Stimulated activated CD4-positive, alpha-beta T cell treated with anti-CD3 and anti-CD28 coated beads, Interleukin-15, amount 100 ng/mL, for 1 hour (primary cell): ENCODE measurements around the gene DDAH1.

ENCODE experiments used
- DNase-seq, 2 donors: peaks; one replicate each; pipeline ENCODE4 v3.0.0-alpha.2; 2020; ENCODE audit warnings: low read depth in 1 of 2, low spot score in 1 of 2

The DDAH1 gene

GRCh38 chr1:85308833-85309350, 156.1 kb downstream of the DDAH1 start:
- DNase-seq, result no peak

DNA sequence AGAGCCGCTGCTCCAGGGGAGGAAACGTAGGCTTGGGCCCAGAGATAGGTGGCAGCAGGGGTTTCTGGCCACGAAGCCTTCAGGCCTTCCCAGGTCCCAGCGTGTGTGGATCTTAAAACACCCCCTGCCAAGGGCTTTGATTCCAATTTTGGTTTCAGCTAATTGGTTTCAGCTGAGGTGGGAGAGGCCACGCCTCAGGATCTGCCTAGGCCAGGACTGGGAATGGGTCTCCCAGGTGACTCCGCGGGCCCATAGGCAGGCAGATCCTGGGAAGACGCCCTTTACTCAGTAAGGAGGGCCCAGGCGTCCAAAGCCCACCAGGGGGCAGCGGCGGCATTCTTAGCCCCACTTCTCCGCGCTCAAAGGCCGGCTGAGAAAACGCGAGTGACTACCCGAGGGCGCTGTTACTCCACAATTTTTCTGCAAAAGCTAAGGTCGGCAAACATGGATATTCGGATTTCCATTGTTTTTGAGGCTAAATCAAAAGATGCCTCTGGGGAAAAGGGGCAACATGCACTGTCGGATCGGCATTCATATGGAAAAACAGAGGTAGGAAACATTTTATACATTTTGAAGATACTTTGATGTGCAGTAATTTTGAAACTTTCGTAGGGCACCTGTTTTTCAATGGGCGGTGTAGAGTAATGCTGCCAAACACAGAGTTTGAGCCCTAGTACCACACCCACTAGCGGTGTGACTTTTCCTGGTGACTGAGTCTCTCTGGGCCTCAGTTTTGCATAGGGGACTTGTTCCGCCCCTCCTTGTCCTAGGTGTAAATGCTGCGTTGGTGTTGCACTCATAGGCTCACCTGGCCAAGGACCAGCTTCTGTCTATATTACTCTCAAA, 156.7 kb downstream of the DDAH1 start:
- DNase-seq, result peak in 1 of 2 donors; percentile 53

GRCh38 chr1:85306236-85306635, 158.7 kb downstream of the DDAH1 start:
- no peak for DNase-seq

DNA sequence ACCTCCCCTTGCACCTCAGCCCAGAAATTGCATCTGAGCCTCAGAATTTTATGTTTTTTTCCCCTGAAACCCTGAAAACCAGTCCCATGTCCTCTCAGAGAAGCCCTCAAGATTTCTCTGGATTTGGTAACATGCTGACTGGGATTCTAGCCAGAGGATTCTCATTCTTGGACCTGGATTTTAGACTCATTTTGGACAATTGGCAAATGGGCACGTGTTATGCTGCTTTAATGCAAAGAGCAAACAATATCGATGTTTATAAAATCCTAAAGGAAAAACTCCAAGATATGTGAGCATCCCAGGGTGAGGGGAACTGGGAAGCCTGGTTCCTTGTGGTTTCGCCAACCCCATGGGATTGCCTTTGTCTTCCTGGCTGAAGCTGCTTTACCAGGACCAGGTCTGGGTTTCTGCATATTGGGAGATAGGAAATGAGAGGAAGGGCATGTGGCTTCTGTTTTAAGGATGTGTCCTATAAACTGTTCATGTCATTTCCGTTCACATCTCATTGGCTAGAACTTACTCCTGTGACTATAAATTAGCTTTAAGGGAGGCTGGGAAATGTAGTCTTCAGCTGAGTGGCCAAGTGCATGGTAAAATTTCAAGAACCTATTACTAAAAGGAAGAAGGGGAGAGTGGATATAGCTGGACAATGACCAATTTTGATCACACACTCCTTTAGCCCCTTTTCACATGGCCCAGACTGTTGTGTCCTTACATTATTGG, 161.4 kb downstream of the DDAH1 start:
- no peak for DNase-seq

DNA sequence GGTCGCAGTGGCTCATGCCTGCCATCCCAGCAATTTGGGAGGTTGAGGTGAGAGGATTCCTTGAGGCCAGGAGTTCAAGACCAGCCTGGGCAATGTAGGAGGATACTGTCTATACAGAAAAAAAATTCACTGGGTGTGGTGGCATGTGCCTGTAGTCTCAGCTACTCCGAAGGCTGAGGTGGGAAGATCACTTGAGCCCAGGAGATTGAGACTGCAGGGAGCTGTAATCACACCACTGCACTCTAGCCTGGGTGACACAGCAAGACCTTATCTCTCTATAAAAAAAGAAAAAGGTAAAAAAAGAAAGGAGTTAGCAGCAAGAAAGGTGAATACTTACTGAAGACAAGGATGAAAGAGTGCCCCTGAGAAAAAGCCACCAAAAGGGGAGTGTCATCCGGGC, 164.8 kb downstream of the DDAH1 start:
- no peak for DNase-seq

DNA sequence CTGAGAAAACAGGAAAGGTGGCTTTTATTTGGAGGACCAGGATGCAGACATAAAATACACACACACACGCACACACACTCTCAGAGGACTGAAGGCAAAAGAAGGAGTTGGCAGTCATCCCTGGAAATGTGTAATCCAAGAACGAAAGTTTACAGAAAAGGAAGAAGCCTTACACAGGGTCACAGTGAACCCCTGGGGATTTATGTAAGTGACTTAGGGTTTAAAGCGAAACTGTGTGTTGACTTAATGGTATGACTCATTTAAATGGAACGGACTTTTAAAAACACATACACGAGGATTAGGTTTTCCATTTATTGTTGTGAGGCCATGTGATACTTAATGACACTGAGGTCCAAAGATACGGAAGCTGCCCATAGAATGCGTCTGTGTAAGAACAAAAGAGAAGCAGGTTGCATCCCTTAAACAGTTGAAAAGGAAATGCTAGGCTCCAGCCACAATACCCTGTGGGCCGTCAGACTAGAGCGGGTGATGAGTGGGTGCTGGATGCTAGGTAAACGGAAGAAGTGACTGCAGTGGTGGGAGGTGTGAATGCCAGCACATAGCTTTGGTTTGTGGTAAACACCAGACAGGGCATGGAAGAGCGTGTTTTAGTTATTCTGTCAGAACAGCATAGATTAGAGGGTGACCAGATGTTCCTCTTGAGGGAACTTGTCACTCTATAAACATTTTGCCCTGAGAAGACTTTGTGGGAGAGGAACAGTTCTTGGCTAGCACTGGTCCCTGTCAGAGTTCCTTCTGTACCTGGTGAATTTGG, 166.9 kb downstream of the DDAH1 start:
- DNase-seq, result peak; percentile 22 to 31

- DNase-seq, result no peak
Measured at GRCh38 chr1:85297538-85297854, 167.5 kb downstream of the DDAH1 start.

- DNase-seq, result no peak
Measured at GRCh38 chr1:85296980-85297379, 168.0 kb downstream of the DDAH1 start.

GRCh38 chr1:85295654-85296053, 169.3 kb downstream of the DDAH1 start:
- DNase-seq, result no peak

- DNase-seq, result no peak
Measured at GRCh38 chr1:85295006-85295431, 169.9 kb downstream of the DDAH1 start.

- DNase-seq, result no peak
Measured at GRCh38 chr1:85290826-85291225, 174.1 kb downstream of the DDAH1 start.

DNA sequence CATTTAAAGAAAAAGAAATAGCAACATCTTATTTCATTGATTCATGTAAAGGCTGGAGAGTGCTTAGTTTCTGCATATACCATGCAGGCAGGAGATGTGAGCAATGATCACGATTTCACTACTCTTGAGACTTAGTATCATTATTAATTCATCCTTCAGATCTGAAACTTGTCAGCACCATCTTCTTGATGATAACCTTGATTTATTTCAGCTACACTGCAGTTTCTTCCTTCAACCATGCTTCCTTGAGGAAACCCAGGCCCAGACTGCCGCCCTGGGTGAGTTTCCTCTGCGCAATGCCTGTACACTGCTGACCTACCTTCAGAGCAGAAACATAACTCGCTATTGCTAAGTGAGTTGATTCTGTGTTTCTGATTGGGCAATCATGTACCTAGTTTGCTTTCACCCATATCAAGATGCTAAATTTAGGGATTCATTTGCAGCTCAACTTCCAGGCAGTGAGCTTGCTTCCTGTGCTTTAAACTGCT, 175.1 kb downstream of the DDAH1 start:
- DNase-seq, result no peak

GRCh38 chr1:85289207-85289847, 175.6 kb downstream of the DDAH1 start:
- no peak for DNase-seq

GRCh38 chr1:85284202-85284601, 180.8 kb downstream of the DDAH1 start:
- no peak for DNase-seq

DNA sequence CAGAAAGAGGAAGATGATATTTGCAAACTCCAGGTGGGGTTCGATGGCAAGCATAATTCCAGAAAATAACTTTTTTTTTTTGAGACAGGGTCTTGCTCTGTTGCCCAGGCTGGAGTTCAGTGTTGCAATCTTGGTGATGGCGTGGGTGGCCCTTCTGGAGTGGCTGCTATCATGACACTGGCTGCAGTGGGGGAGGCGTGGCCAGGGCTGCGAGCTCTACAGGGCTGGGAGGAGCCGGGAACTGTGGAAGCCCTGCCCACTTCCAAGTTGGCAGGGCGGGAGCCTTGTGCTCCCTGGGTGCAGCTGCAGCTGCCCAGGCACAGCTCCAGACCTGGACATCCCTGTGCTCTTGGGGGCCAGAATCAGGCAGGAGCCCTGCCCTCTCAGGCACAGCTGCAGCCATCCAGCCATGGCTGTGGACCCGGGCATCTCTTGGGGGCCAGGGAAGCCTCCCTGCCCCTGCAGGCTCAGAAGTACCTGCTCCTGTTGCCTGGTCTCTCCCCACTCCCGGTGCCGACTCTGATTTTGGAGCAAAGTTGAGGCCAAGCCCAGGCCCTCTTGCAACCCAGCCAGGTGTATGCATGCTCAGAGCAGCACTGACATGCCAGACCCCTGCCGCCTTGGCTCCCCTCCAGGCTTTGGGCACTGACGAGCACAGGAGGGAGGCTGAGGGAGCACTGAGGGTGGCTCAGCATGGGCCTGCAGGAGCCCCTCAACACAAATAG, 181.3 kb downstream of the DDAH1 start:
- DNase-seq, result no peak

- DNase-seq, result no peak
Measured at GRCh38 chr1:85282424-85282823, 182.5 kb downstream of the DDAH1 start.

- no peak for DNase-seq
Measured at GRCh38 chr1:85280636-85281035, 184.3 kb downstream of the DDAH1 start.

- DNase-seq, result no peak
Measured at GRCh38 chr1:85279458-85280080, 185.4 kb downstream of the DDAH1 start.

GRCh38 chr1:85278853-85279314, 186.1 kb downstream of the DDAH1 start:
- DNase-seq, result peak in 1 of 2 donors; percentile 5

GRCh38 chr1:85277802-85278201, 187.2 kb downstream of the DDAH1 start:
- DNase-seq, result no peak
